ENCODE data around the gene PPFIA2. TPM values are rescaled to one million over a fixed set of nuclear protein-coding genes. Genes with fewer than 3 reads are reported as not detected.
A peak's percentile ranks its signal among the peaks of the same experiment; 100 is the strongest.

Gene PPFIA2
- total RNA-seq, 1 experiment from 2014 or later = not detected

GRCh38 chr12:81347404-81347803 is 411.7 kb downstream of the PPFIA2 start:
- no peaks in the 10 kb centered on the region for H3K9me3 ChIP-seq
- CTCF ChIA-PET = no interaction called here
- no peaks in the 10 kb centered on the region for H3K27me3 ChIP-seq (replicated peaks; ENCODE audit: control insufficient read depth, insufficient read depth, low read length)
- no peak overlapping the region for H3K4me3 Mint-ChIP-seq (ENCODE audit: unreplicated experiment)
- POLR2A ChIA-PET = no interaction called here
- H3K4me1 ChIP-seq = no peaks in the 10 kb centered on the region
- H3K4me3 ChIP-seq (ENCODE audit: low read depth, low read length) = no peak overlapping the region
- H3K27me3 Mint-ChIP-seq (ENCODE audit: insufficient read depth, unreplicated experiment) = no peaks in the 10 kb centered on the region
- no peaks in the 10 kb centered on the region for H3K4me1 Mint-ChIP-seq (ENCODE audit: low read depth, unreplicated experiment)
- no TSS peak for BruUV-seq (replicated peaks)
- no peaks in the 10 kb centered on the region for H3K9me3 Mint-ChIP-seq (ENCODE audit: unreplicated experiment)
- no peaks in the 10 kb centered on the region for H3K36me3 Mint-ChIP-seq (ENCODE audit: insufficient read depth, unreplicated experiment)
- H3K27ac Mint-ChIP-seq (ENCODE audit: unreplicated experiment) = no peak overlapping the region
- no peaks in the 10 kb centered on the region for H3K36me3 ChIP-seq (ENCODE audit: control insufficient read depth, insufficient read depth, low read length)
- intact Hi-C loops (cut with micrococcal nuclease; ENCODE audit: unreplicated experiment) = no loop called here
- peak in 1 of 2 experiments; percentile 15 for TF ChIP-seq CTCF (IDR thresholded peaks at IDR 0.05; ENCODE audit: insufficient read depth in 1 of 2, low read depth in 1 of 2, low read length in 1 of 2, severe bottlenecking in 1 of 2, unreplicated experiment in 1 of 2)
- DNase-seq = peak in 1 of 2 experiments; percentile 3

- no peaks in the 10 kb centered on the region for H3K9me3 Mint-ChIP-seq (ENCODE audit: unreplicated experiment)
- no TSS peak for BruUV-seq (replicated peaks)
- POLR2A ChIA-PET = no interaction called here
These were observed 418.2 kb downstream of the PPFIA2 start for GRCh38 chr12:81340910-81341309.

GRCh38 chr12:81339071-81339470 is 420.1 kb downstream of the PPFIA2 start:
- POLR2A ChIA-PET = no interaction called here
- intact Hi-C loops (cut with micrococcal nuclease; ENCODE audit: unreplicated experiment) = no loop called here

More at GRCh38 chr12:81340910-81341309, 418.2 kb downstream of the PPFIA2 start:
- no peak for DNase-seq
- no peak overlapping the region for H3K4me3 ChIP-seq (ENCODE audit: low read depth, low read length)
- no peaks in the 10 kb centered on the region for H3K4me1 ChIP-seq
- no peaks in the 10 kb centered on the region for H3K9me3 ChIP-seq
- Mint-ChIP-seq H3K27ac (ENCODE audit: unreplicated experiment) (no peak overlapping the region), H3K27me3 (ENCODE audit: insufficient read depth, unreplicated experiment) (peaks cover 4% of the 10 kb centered on the region), H3K4me1 (ENCODE audit: low read depth, unreplicated experiment) (no peaks in the 10 kb centered on the region), H3K4me3 (ENCODE audit: unreplicated experiment) (no peak overlapping the region), H3K36me3 (ENCODE audit: insufficient read depth, unreplicated experiment) (no peaks in the 10 kb centered on the region)
- no peak for TF ChIP-seq CTCF (IDR thresholded peaks at IDR 0.05; ENCODE audit: insufficient read depth in 1 of 2, low read depth in 1 of 2, low read length in 1 of 2, severe bottlenecking in 1 of 2, unreplicated experiment in 1 of 2)
- CTCF ChIA-PET = no interaction called here
- H3K36me3 ChIP-seq (ENCODE audit: control insufficient read depth, insufficient read depth, low read length) = no peaks in the 10 kb centered on the region
- H3K27me3 ChIP-seq (replicated peaks; ENCODE audit: control insufficient read depth, insufficient read depth, low read length) = no peaks in the 10 kb centered on the region
- intact Hi-C loops (cut with micrococcal nuclease; ENCODE audit: unreplicated experiment) = no loop called here

More at GRCh38 chr12:81339071-81339470, 420.1 kb downstream of the PPFIA2 start:
- H3K4me1 ChIP-seq = no peaks in the 10 kb centered on the region
- Mint-ChIP-seq H3K36me3 (ENCODE audit: insufficient read depth, unreplicated experiment) (no peaks in the 10 kb centered on the region), H3K27ac (ENCODE audit: unreplicated experiment) (no peak overlapping the region), H3K9me3 (ENCODE audit: unreplicated experiment) (no peaks in the 10 kb centered on the region), H3K4me3 (ENCODE audit: unreplicated experiment) (no peak overlapping the region), H3K4me1 (ENCODE audit: low read depth, unreplicated experiment) (no peaks in the 10 kb centered on the region), H3K27me3 (ENCODE audit: insufficient read depth, unreplicated experiment) (peaks cover 4% of the 10 kb centered on the region)
- no peaks in the 10 kb centered on the region for H3K36me3 ChIP-seq (ENCODE audit: control insufficient read depth, insufficient read depth, low read length)
- no peak for TF ChIP-seq CTCF (IDR thresholded peaks at IDR 0.05; ENCODE audit: insufficient read depth in 1 of 2, low read depth in 1 of 2, low read length in 1 of 2, severe bottlenecking in 1 of 2, unreplicated experiment in 1 of 2)
- no peaks in the 10 kb centered on the region for H3K9me3 ChIP-seq
- DNase-seq = no peak
- H3K27me3 ChIP-seq (replicated peaks; ENCODE audit: control insufficient read depth, insufficient read depth, low read length) = no peaks in the 10 kb centered on the region
- BruUV-seq (replicated peaks) = no TSS peak
- no peak overlapping the region for H3K4me3 ChIP-seq (ENCODE audit: low read depth, low read length)
- CTCF ChIA-PET = no interaction called here
